IMR-90 (cell line): Measurements from ENCODE around the gene ABHD12B. TPM values are rescaled to one million over a fixed set of nuclear protein-coding genes. Genes with fewer than 3 reads are reported as not detected.

Source experiments
- ATAC-seq: fragments of 200-7000 bp; cut with Tn5 transposase; 2 replicates; pipeline ENCODE4 v1.9.1; 2020; ENCODE audit warnings: low read depth, mild to moderate bottlenecking, moderate library complexity
- BruUV-seq: library from RNA; stranded (reverse); fragments of 400-500 nt; replicated peaks from 2 replicates; lab custom pipeline; 2021; lab: Mats Ljungman, UMichigan
- CTCF ChIA-PET: fragments of 300-600 bp; formaldehyde crosslinking; extraction: SDS; loops from one replicate; lab custom pipeline; 2021; ENCODE audit warnings: antibody characterized with exemption; lab: Yijun Ruan, JAX
- POLR2A ChIA-PET: fragments of 300-600 bp; sonication (Branson Sonifier 250); formaldehyde crosslinking; loops from one replicate; lab custom pipeline; 2022; ENCODE audit warnings: antibody characterized with exemption; ENCODE audit not compliant: unreplicated experiment; lab: Charles Lee
- DNase-seq: peaks from one replicate; pipeline ENCODE4 v3.0.0; 2013
- H2AFZ ChIP-seq: replicated peaks from 2 replicates; pipeline ENCODE3; 2013; ENCODE audit warnings: low read length, mild to moderate bottlenecking; ENCODE audit not compliant: poor library complexity
- H2AK5ac ChIP-seq: 2 replicates; pipeline ENCODE4 v1.6.1; 2013; ENCODE audit warnings: low read depth, low read length, inconsistent platforms
- H2AK9ac ChIP-seq: replicated peaks from 2 replicates; pipeline ENCODE3; 2013; ENCODE audit warnings: mild to moderate bottlenecking, low read depth, low read length, moderate library complexity; ENCODE audit not compliant: poor library complexity
- H2BK120ac ChIP-seq: 2 replicates; pipeline ENCODE4 v1.6.1; 2013; ENCODE audit warnings: low read depth, low read length, inconsistent platforms
- H2BK15ac ChIP-seq: 3 replicates; pipeline ENCODE4 v1.6.1; 2013; ENCODE audit warnings: low read depth, low read length, inconsistent platforms
- H2BK20ac ChIP-seq: 2 replicates; pipeline ENCODE4 v1.6.1; 2013; ENCODE audit warnings: low read depth, mild to moderate bottlenecking, inconsistent platforms, low read length, moderate library complexity
- H2BK5ac ChIP-seq: 2 replicates; pipeline ENCODE4 v1.6.1; 2013; ENCODE audit warnings: mild to moderate bottlenecking, low read depth, low read length, inconsistent platforms; ENCODE audit not compliant: poor library complexity, severe bottlenecking
- H3K14ac ChIP-seq: replicated peaks from 2 replicates; pipeline ENCODE4 v1.6.1; 2013; ENCODE audit warnings: low read depth, low read length, inconsistent platforms
- H3K18ac ChIP-seq: 2 replicates; pipeline ENCODE4 v1.6.1; 2013; ENCODE audit warnings: low read depth, low read length, control low read depth
- H3K23ac ChIP-seq: 2 replicates; pipeline ENCODE4 v1.6.1; 2013; ENCODE audit warnings: low read depth, low read length, inconsistent platforms
- H3K27ac ChIP-seq: 2 replicates; pipeline ENCODE4 v1.5.1; 2013; ENCODE audit warnings: mild to moderate bottlenecking, control low read depth, low read length; ENCODE audit not compliant: insufficient read depth
- H3K27me3 ChIP-seq: 2 replicates; pipeline ENCODE4 v1.6.1; 2013; ENCODE audit warnings: low read length; ENCODE audit not compliant: control insufficient read depth, insufficient read depth
- H3K36me3 ChIP-seq: 2 replicates; pipeline ENCODE4 v1.6.1; 2013; ENCODE audit warnings: low read length, mixed read lengths; ENCODE audit not compliant: control insufficient read depth, insufficient read depth
- H3K4ac ChIP-seq: 2 replicates; pipeline ENCODE4 v1.6.1; 2013; ENCODE audit warnings: low read depth, low read length, inconsistent platforms
- H3K4me1 ChIP-seq: 2 replicates; pipeline ENCODE4 v1.6.1; 2013; ENCODE audit warnings: low read length, mixed read lengths; ENCODE audit not compliant: control insufficient read depth, insufficient read depth
- H3K4me2 ChIP-seq: 2 replicates; pipeline ENCODE4 v1.6.1; 2013; ENCODE audit warnings: low read depth, mild to moderate bottlenecking, control low read depth, low read length, moderate library complexity
- H3K4me3 ChIP-seq: 2 replicates; pipeline ENCODE4 v1.5.1; 2013; ENCODE audit warnings: low read depth, mild to moderate bottlenecking, control low read depth, low read length, moderate library complexity; ENCODE audit not compliant: insufficient read depth
- H3K56ac ChIP-seq: 2 replicates; pipeline ENCODE4 v1.6.1; 2013; ENCODE audit warnings: low read length, inconsistent platforms; ENCODE audit not compliant: insufficient read depth; ENCODE audit errors: extremely low read depth
- H3K79me1 ChIP-seq, 2 experiments: 2 replicates each; pipeline ENCODE4 v1.6.1; 2013; ENCODE audit warnings: low read length in 2 of 2, inconsistent platforms in 1 of 2, low read depth in 1 of 2
- H3K9ac ChIP-seq: 2 replicates; pipeline ENCODE4 v1.6.1; 2013; ENCODE audit warnings: low read depth, low read length, control low read depth
- H3K9me1 ChIP-seq: 2 replicates; pipeline ENCODE4 v1.6.1; 2013; ENCODE audit warnings: low read length, inconsistent platforms; ENCODE audit not compliant: insufficient read depth
- H3K9me3 ChIP-seq: 2 replicates; pipeline ENCODE4 v1.6.1; 2013; ENCODE audit warnings: low read length; ENCODE audit not compliant: control insufficient read depth, insufficient read depth
- H4K20me1 ChIP-seq: 2 replicates; pipeline ENCODE4 v1.6.1; 2013; ENCODE audit warnings: low read length, inconsistent platforms; ENCODE audit not compliant: insufficient read depth
- H4K5ac ChIP-seq: 2 replicates; pipeline ENCODE4 v1.6.1; 2013; ENCODE audit warnings: mild to moderate bottlenecking, low read depth, low read length, control low read depth
- H4K8ac ChIP-seq, 2 experiments: 2 replicates each; pipeline ENCODE4 v1.6.1; 2013; ENCODE audit warnings: low read depth in 2 of 2, low read length in 2 of 2, control low read depth in 1 of 2, inconsistent platforms in 1 of 2
- H4K91ac ChIP-seq: 2 replicates; pipeline ENCODE4 v1.6.1; 2013; ENCODE audit warnings: low read depth, low read length, inconsistent platforms; ENCODE audit not compliant: insufficient read depth
- BHLHE40 ChIP-seq: fragments of 150-350 bp; IDR thresholded peaks from 2 replicates; pipeline ENCODE4 v1.6.1; 2016; ENCODE audit warnings: mild to moderate bottlenecking, low read depth, low read length
- CEBPB ChIP-seq: IDR thresholded peaks from 2 replicates; pipeline ENCODE4 v1.6.1; 2012; ENCODE audit warnings: low read depth, low read length, improper control_type of control experiment
- CHD1 ChIP-seq: IDR thresholded peaks from 2 replicates; pipeline ENCODE4 v1.6.1; 2012; ENCODE audit warnings: low read depth, low read length, improper control_type of control experiment
- CTCF ChIP-seq: conservative IDR thresholded peaks from 2 replicates; pipeline ENCODE4 v1.5.1; 2012; ENCODE audit warnings: mild to moderate bottlenecking, low read depth, low read length, improper control_type of control experiment
- ELK1 ChIP-seq: fragments of 150-350 bp; IDR thresholded peaks from 2 replicates; pipeline ENCODE4 v1.6.1; 2016; ENCODE audit warnings: low read depth, mild to moderate bottlenecking, low read length, moderate library complexity, borderline replicate concordance
- FOS ChIP-seq: fragments of 150-350 bp; IDR thresholded peaks from 2 replicates; pipeline ENCODE4 v1.6.1; 2016; ENCODE audit warnings: low read depth, low read length
- MAFK ChIP-seq: IDR thresholded peaks from 2 replicates; pipeline ENCODE4 v1.6.1; 2012; ENCODE audit warnings: low read depth, low read length, improper control_type of control experiment
- MAZ ChIP-seq: IDR thresholded peaks from 2 replicates; pipeline ENCODE4 v1.6.1; 2012; ENCODE audit warnings: low read depth, mild to moderate bottlenecking, low read length, improper control_type of control experiment, moderate library complexity, borderline replicate concordance
- MXI1 ChIP-seq: IDR thresholded peaks from 2 replicates; pipeline ENCODE4 v1.6.1; 2012; ENCODE audit warnings: low read depth, mild to moderate bottlenecking, low read length, moderate library complexity, borderline replicate concordance
- NFE2L2 ChIP-seq: fragments of 150-350 bp; IDR thresholded peaks from 2 replicates; pipeline ENCODE4 v1.6.1; 2016; ENCODE audit warnings: low read depth, mild to moderate bottlenecking, low read length
- POLR2A ChIP-seq: IDR thresholded peaks from 2 replicates; pipeline ENCODE4 v1.6.1; 2012; ENCODE audit warnings: mild to moderate bottlenecking, low read depth, low read length
- RAD21 ChIP-seq: IDR thresholded peaks from 2 replicates; pipeline ENCODE4 v1.6.1; 2012; ENCODE audit warnings: low read length, improper control_type of control experiment
- RCOR1 ChIP-seq: IDR thresholded peaks from 2 replicates; pipeline ENCODE4 v1.6.1; 2012; ENCODE audit warnings: mild to moderate bottlenecking, low read length, improper control_type of control experiment; ENCODE audit not compliant: insufficient replicate concordance
- RFX5 ChIP-seq: IDR thresholded peaks from 2 replicates; pipeline ENCODE4 v1.8.0; 2012; ENCODE audit warnings: low read depth, mild to moderate bottlenecking, low read length, moderate library complexity
- SMC3 ChIP-seq: fragments of 150-350 bp; IDR thresholded peaks from 2 replicates; pipeline ENCODE4 v1.6.1; 2016; ENCODE audit warnings: low read depth, mild to moderate bottlenecking, antibody characterized with exemption, low read length, moderate library complexity
- USF2 ChIP-seq: fragments of 150-350 bp; IDR thresholded peaks from 2 replicates; pipeline ENCODE4 v1.6.1; 2017; ENCODE audit warnings: mild to moderate bottlenecking, antibody characterized with exemption, low read length, low read depth
- WGBS, 2 experiments: methylation state at CpG; one replicate each; pipeline versions ENCODE4 v1.1.5 to v1.1.7; 2013; ENCODE audit warnings: missing lambda C conversion rate in 2 of 2; ENCODE audit not compliant: insufficient read length in 1 of 2; ENCODE audit errors: extremely low coverage in 2 of 2; 5-methylcytosine and 5-hydroxymethylcytosine counted together
- dilution Hi-C: fragments of 300-500 bp; cut with HindIII; formaldehyde crosslinking; loops from one replicate; pipeline ENCODE4 v1.14.3; 2018; ENCODE audit warnings: low sequenced_read_pairs; ENCODE audit not compliant: unreplicated experiment
- in situ Hi-C: fragments of 300-500 bp; cut with MboI; formaldehyde crosslinking; loops from 3 replicates; pipeline ENCODE4 v1.14.3; 2019; ENCODE audit warnings: low sequenced_read_pairs, inconsistent platforms, mixed read lengths
- intact Hi-C: fragments of 100-400 bp; cut with micrococcal nuclease; formaldehyde crosslinking; loops from 2 replicates; pipeline ENCODE4 v1.10.0; 2022
- polyA plus RNA-seq, 3 experiments: library from polyadenylated mRNA; depleted of rRNA; stranded (reverse); fragments of >200 nt; gene quantifications; 2 replicates each; pipeline ENCODE4 v1.2.3, GENCODE V29; 2012; ENCODE audit warnings: low replicate concordance in 1 of 3
- total RNA-seq: library from RNA; depleted of rRNA; stranded (reverse); fragments of >200 nt; gene quantifications from 2 replicates; pipeline ENCODE4 v1.2.3, GENCODE V29; 2012

The ABHD12B gene
- total and polyA plus RNA-seq, 2 of the 4 experiments (the other 2 are of a cell fraction) = 0.18 TPM; not detected in 1

GRCh38 chr14:50932156-50932555, 60.3 kb downstream of the ABHD12B start:
- no peak overlapping the region for H2BK15ac ChIP-seq
- H3K79me1 ChIP-seq = peaks cover 3 to 7% of the 10 kb centered on the region in 2 experiments; a peak in 3 of 4 replicates
- dilution Hi-C loops (no loop called here), in situ Hi-C loops (no loop called here), intact Hi-C loops (loop anchor here (10.0 kb wide), 1 partner anchor 277 kb away; no protein-coding TSS in a partner anchor)
- H3K27me3 ChIP-seq = no peaks in the 10 kb centered on the region
- no peak overlapping the region for H4K5ac ChIP-seq
- no peak overlapping the region for H3K14ac ChIP-seq
- peaks cover 11% of the 10 kb centered on the region for H3K9me1 ChIP-seq
- ChIA-PET POLR2A (no interaction called here), CTCF (no interaction called here)
- no peak overlapping the region for H3K4me3 ChIP-seq
- no TSS peak for BruUV-seq
- no CpG with 5 or more reads among the region's 1 CpG for WGBS, 2 experiments
- H4K8ac ChIP-seq = no peak overlapping the region
- no peak overlapping the region for H2BK120ac ChIP-seq
- no peak overlapping the region for H2BK20ac ChIP-seq
- no peak overlapping the region for H4K91ac ChIP-seq
- no peak for TF ChIP-seq USF2
- no peak for TF ChIP-seq RAD21
- no peak for TF ChIP-seq POLR2A
- TF ChIP-seq RFX5 = no peak
- no peak for TF ChIP-seq BHLHE40
- TF ChIP-seq ELK1 = no peak
- TF ChIP-seq MAFK = no peak
- TF ChIP-seq CHD1 = no peak
- TF ChIP-seq MXI1 = no peak
- TF ChIP-seq MAZ = no peak
- TF ChIP-seq CTCF = no peak
- no peak for TF ChIP-seq CEBPB
- TF ChIP-seq RCOR1 = no peak
- TF ChIP-seq SMC3 = no peak
- TF ChIP-seq NFE2L2 = no peak
- no peak for TF ChIP-seq FOS
- H2AFZ ChIP-seq = no peak overlapping the region
- no peak for ATAC-seq
- no peak overlapping the region for H3K18ac ChIP-seq
- no peak overlapping the region for H3K56ac ChIP-seq
- DNase-seq = no peak
- H2AK9ac ChIP-seq = no peak overlapping the region
- H3K9ac ChIP-seq = no peak overlapping the region
- no peak overlapping the region for H3K27ac ChIP-seq
- no peak overlapping the region for H3K4ac ChIP-seq
- no peaks in the 10 kb centered on the region for H3K9me3 ChIP-seq
- peaks cover 6% of the 10 kb centered on the region for H3K4me1 ChIP-seq
- H2AK5ac ChIP-seq = no peak overlapping the region
- H3K4me2 ChIP-seq = no peak overlapping the region
- H2BK5ac ChIP-seq = no peak overlapping the region
- H3K23ac ChIP-seq = no peak overlapping the region
- H4K20me1 ChIP-seq = no peaks in the 10 kb centered on the region
- peaks cover 21% of the 10 kb centered on the region for H3K36me3 ChIP-seq
